ENCODE measurements around the gene GNB3.

Gene GNB3

GRCh38 chr12:6823182-6824084 is 17.3 kb upstream of the GNB3 start:
- DNase-seq (ENCODE audit: low read depth), result no peak

- DNase-seq (ENCODE audit: low read depth), result no peak
These were observed 16.5 kb upstream of the GNB3 start for GRCh38 chr12:6824085-6824775.

DNA sequence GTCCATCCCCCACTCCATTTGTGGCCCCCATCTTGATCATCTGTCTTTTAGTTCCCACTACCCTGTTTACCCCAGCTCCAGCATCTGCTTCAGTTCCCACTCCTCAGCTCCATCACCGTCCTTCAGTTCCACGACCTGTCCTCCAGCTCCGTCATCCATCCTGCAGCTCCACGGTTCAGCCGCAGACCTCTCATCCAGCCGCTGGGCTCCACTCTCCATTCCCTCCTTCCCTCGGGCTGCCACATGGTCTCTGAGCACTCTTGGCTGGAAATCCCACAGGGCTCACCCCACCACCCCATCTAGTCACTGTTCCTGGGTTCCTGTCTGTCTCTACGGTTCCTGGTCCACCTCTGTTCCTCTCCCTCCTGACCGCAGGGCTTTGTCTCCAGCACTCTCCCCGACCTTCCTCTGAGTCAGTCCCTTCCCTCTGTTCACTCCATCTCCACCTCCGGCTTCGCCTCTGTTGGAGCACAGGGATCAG is 15.8 kb upstream of the GNB3 start:
- peak; percentile 47 for DNase-seq (ENCODE audit: low read depth)

GRCh38 chr12:6825398-6826124 is 15.2 kb upstream of the GNB3 start:
- DNase-seq (ENCODE audit: low read depth), result peak; percentile 74

DNA sequence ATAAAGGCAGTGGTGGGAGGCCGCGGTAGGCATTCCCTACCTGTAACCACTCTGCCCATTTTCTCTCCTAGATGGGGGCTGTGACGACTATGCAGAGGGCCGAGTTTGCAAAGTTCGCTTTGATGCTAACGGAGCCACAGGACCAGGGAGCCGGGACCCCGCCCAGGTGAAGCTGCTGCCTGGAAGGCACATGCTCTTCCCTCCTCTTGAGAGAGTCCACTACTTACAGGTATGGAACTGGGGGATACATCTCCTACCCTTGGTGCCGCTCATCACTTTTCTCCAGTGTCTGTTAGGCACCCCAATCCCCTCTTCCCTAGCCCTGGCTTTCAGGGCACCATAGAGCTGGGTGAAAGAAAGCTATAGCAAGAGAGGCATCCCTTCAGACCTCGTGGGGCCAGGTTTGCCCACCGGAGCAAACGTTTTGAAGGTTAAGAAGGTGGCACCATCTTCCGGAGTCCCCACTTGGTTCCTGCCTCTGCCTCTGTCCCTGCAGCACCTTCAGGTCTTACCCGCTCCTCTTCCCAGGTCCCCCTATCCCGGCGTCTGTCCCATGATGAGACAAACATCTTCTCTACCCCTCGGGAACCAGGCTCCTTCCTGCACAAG is 14.5 kb upstream of the GNB3 start:
- no peak for DNase-seq (ENCODE audit: low read depth)

DNA sequence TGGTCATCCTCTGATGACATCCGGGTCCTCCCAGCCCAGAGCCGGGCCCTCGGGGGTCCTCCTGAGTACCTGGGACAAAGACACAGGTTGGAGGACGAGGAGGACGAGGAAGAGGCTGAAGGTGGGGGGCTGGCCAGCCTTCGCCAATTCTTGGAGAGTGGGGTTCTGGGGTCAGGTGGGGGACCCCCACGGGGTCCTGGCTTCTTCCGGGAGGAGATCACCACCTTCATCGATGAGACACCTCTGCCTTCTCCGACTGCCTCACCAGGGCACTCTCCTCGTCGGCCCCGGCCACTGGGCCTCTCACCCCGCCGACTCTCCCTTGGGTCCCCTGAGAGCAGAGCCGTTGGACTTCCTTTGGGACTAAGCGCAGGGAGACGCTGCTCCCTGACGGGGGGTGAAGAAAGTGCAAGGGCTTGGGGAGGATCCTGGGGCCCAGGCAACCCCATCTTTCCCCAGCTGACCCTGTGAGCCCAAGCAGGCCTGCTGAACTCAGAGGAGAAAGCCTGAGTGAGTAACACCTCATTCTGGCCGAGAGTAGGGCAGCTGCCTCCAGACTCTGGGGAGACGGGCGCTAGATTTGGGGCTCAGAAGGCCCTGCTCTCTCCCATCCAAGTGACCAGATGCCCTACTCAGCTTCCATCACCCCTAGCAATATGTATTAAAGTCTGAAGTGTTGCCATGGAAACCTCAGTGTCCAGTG is 13.8 kb upstream of the GNB3 start:
- no peak for DNase-seq (ENCODE audit: low read depth)

DNA sequence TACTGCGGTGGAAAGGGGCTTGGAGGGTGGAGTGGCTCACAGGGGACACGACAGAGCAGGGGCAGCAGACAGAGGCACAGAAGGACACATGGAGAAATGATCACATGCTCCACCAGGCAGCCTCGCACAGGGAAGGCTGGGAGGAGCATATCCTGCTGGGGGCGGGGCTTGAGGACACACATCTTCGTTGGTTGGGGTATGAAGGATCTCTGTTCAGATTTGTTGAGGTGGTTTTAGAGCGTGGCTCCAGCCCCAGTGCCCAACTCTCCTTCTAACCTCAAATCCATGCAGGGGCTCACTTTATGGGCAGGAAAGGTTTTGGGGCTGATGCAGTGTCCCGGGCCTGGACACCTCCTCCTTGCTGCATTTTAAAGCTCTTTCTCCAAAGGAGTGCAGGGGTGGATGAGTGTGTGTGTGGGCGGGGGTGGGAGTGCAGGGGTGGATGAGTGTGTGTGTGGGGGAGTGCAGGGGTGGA is 13.3 kb upstream of the GNB3 start:
- DNase-seq (ENCODE audit: low read depth), result peak; percentile 76

- peak; percentile 61 for DNase-seq (ENCODE audit: low read depth)
These were observed 12.5 kb upstream of the GNB3 start, which contains the start of gene P3H3 for GRCh38 chr12:6827982-6828780. TSS of gene P3H3 (plus strand) at chr12:6828407. CDS start at chr12:6828441, 34 bp downstream.

DNA sequence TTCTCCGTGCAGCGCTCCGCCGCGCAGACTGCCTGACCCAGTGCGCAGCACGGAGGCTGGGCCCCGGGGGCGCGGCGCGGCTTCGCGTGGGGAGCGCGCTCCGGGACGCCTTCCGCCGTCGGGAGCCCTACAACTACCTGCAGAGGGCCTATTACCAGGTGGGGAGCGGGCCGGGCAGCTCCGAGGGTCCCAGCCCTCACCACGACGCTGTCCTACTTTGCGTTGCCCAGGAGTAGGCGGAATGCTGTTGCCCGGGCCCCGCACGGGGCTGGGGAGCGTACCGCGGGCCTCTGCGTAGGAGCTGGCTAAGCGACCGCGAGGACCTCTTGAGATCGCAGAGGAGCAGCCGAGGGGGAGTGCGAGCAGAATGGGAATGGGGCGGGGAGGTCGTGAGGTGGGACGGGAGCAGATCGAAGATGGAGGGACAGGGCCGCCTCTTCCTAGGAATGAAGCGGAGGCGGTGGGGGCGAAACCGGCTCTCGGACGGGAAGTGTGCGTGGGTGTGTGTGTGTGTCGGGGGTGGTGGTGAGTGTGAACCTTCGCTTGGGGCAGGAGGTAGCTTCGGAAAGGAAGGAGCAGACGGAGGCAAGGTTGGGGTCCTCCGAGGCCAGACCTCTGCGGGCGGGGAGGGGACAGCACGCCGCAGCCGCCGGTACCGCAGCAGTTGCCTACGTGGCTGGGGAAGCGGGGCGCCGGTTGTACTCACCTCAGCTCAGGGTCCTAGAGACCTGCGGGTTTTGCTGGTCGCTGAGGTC is 11.8 kb upstream of the GNB3 start:
- DNase-seq (ENCODE audit: low read depth), result peak; percentile 58

DNA sequence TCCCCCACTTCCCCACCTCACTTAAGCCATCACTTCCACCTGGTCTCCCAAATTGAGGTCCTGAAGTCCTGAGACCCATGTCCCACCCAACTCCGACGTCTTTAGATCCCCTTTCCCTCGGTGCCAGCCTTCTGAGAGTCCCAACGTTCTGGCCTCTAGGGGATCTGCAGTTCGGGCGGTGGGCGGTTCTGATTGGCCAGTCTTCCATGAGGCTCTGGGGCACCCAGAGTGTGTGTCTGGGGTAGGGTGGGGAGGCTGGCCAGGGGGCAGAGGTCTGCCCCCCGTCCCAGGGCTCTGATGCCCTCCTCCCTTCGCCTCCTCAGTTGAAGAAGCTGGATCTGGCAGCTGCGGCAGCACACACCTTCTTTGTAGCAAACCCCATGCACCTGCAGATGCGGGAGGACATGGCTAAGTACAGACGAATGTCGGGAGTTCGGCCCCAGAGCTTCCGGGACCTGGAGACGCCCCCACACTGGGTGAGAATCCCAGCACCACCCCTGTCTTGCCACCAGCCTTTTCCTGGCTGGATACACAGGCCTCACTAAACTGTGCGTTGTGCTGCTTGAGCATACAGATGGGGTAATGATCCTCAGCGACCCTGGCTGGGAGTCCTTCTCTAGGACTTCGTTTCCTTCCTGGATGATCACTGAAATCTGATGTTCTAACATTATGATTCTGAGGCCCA is 11.0 kb upstream of the GNB3 start:
- no peak for DNase-seq (ENCODE audit: low read depth)

- DNase-seq (ENCODE audit: low read depth), result no peak
These were observed 10.3 kb upstream of the GNB3 start for GRCh38 chr12:6830286-6830890.

DNA sequence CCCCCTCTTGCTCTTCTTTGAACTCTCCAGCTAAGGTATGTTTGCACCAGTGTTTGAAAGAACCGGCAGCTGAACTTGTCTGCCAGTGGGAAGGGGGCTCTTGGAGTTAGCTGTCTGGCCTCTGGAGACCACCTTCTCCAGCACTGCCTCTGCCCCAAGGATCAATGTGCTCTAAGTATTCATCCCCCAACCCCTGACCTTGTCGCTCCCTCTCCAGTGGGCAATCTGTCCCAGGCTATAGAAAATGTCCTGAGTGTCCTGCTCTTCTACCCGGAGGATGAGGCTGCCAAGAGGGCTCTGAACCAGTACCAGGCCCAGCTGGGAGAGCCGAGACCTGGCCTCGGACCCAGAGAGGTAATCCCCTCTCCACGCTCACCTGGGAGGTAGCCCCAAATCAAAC is 9.7 kb upstream of the GNB3 start:
- no peak for DNase-seq (ENCODE audit: low read depth)

GRCh38 chr12:6831450-6831995 is 9.2 kb upstream of the GNB3 start:
- no peak for DNase-seq (ENCODE audit: low read depth)

- DNase-seq (ENCODE audit: low read depth), result no peak
These were observed 8.6 kb upstream of the GNB3 start for GRCh38 chr12:6832125-6832524.

- DNase-seq (ENCODE audit: low read depth), result no peak
These were observed 7.4 kb upstream of the GNB3 start for GRCh38 chr12:6833189-6833890.

DNA sequence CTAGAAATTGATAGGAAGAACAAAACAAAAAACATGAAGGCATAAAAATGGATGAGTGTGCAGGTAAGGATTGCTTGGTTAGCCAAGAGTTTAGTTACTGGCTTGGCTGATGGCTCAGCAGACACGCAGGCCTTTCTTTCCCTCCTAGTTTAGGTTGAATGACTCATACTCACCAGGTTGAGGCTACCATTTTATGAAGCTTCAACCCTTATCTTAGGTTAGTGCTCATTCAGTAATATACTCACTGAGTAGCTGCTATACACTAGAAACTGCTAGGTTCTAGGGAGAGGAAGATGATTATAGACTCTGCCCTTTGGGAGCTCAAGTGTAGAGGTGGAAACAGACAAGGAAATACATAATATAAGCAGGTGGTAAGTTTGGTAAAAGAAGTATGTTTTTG is 6.5 kb upstream of the GNB3 start:
- DNase-seq (ENCODE audit: low read depth), result no peak

- DNase-seq (ENCODE audit: low read depth), result no peak
These were observed 5.9 kb upstream of the GNB3 start for GRCh38 chr12:6834873-6835272.

GRCh38 chr12:6836851-6837250 is 3.9 kb upstream of the GNB3 start:
- no peak for DNase-seq (ENCODE audit: low read depth)
